Iris pigment epithelial cell (primary cell): ENCODE results near the gene GJC2.

ENCODE experiments used
- DNase-seq: peaks from one replicate; pipeline ENCODE4 v3.0.0-alpha.2; 2011; ENCODE audit warnings: low read depth

GJC2 gene

GRCh38 chr1:228194921-228195812, 45.4 kb downstream of the GJC2 start:
- no peak for DNase-seq

GRCh38 chr1:228197555-228198147, 47.9 kb downstream of the GJC2 start:
- DNase-seq: no peak

GRCh38 chr1:228198977-228199590, 49.4 kb downstream of the GJC2 start:
- no peak for DNase-seq

- DNase-seq: no peak
Observed at GRCh38 chr1:228204958-228205357, 55.2 kb downstream of the GJC2 start.

- no peak for DNase-seq
Observed at GRCh38 chr1:228205526-228206436, 56.1 kb downstream of the GJC2 start.

GRCh38 chr1:228206582-228207351, 57.0 kb downstream of the GJC2 start:
- DNase-seq: no peak

- no peak for DNase-seq
Observed at GRCh38 chr1:228207381-228207810, 57.7 kb downstream of the GJC2 start.

- DNase-seq: no peak
Observed at GRCh38 chr1:228207851-228208821, 58.4 kb downstream of the GJC2 start, which contains the start of gene OBSCN. Gene OBSCN, plus strand, starts transcription at chr1:228208044. Its CDS starts 3,740 bp downstream, at chr1:228211784.

- no peak for DNase-seq
Observed at GRCh38 chr1:228208831-228209551, 59.3 kb downstream of the GJC2 start.
